Liver (tissue), 9 donors: ENCODE data around the gene SCN8A. TPM values are rescaled to one million over a fixed set of nuclear protein-coding genes. Genes with fewer than 3 reads are reported as not detected.

Experiments used
- DNase-seq: peaks from one replicate; pipeline ENCODE4 v3.0.0-alpha.2; 2017; ENCODE audit warnings: low spot score
- H3K27ac ChIP-seq, 2 donors: one replicate each; pipeline ENCODE4 v1.7.0; 2013; ENCODE audit warnings: inconsistent platforms in 2 of 2, low read length in 2 of 2, control low read depth in 1 of 2, low read depth in 1 of 2, mild to moderate bottlenecking in 1 of 2
- H3K27me3 ChIP-seq, 4 donors: one replicate each; pipeline versions ENCODE4 v1.6.1 to v1.7.0; 2013; ENCODE audit warnings: low read length in 3 of 4, inconsistent platforms in 1 of 4, mild to moderate bottlenecking in 1 of 4, moderate library complexity in 1 of 4; ENCODE audit not compliant: control insufficient read depth in 4 of 4, insufficient read depth in 4 of 4
- H3K36me3 ChIP-seq, 4 donors: one replicate each; pipeline versions ENCODE4 v1.6.1 to v1.7.0; 2013; ENCODE audit warnings: low read length in 3 of 4, mild to moderate bottlenecking in 3 of 4, low read depth in 1 of 4, moderate library complexity in 1 of 4; ENCODE audit not compliant: control insufficient read depth in 4 of 4, insufficient read depth in 3 of 4
- H3K4me1 ChIP-seq, 4 donors: one replicate each; pipeline versions ENCODE4 v1.6.1 to v1.7.0; 2013; ENCODE audit warnings: low read length in 3 of 4, mild to moderate bottlenecking in 3 of 4, moderate library complexity in 1 of 4; ENCODE audit not compliant: control insufficient read depth in 4 of 4, insufficient read depth in 4 of 4
- H3K4me3 ChIP-seq, 3 donors: one replicate each; pipeline versions ENCODE4 v1.6.1 to v1.7.0; 2013; ENCODE audit warnings: low read length in 3 of 3, control low read depth in 1 of 3, low read depth in 1 of 3, mild to moderate bottlenecking in 1 of 3
- H3K9ac ChIP-seq, 2 donors: one replicate each; pipeline ENCODE4 v1.7.0; 2013; ENCODE audit warnings: low read length in 2 of 2, mild to moderate bottlenecking in 2 of 2, moderate library complexity in 2 of 2, control low read depth in 1 of 2, low read depth in 1 of 2
- H3K9me3 ChIP-seq, 4 donors: one replicate each; pipeline versions ENCODE4 v1.6.1 to v1.7.0; 2013; ENCODE audit warnings: low read length in 3 of 4; ENCODE audit not compliant: control insufficient read depth in 4 of 4
- CTCF ChIP-seq: fragments of 150-350 bp; IDR thresholded peaks from 2 replicates; pipeline ENCODE4 v1.5.1; 2017; ENCODE audit warnings: improper control_type of control experiment, low read depth, low read length; ENCODE audit not compliant: missing input control
- EGR1 ChIP-seq, 2 donors: IDR thresholded peaks; 2 replicates each; pipeline ENCODE4 v1.6.1; 2016 to 2018; ENCODE audit warnings: antibody characterized with exemption in 2 of 2, low read depth in 2 of 2
- FOXA2 ChIP-seq: IDR thresholded peaks from 2 replicates; pipeline ENCODE4 v1.6.1; 2016; ENCODE audit warnings: antibody characterized with exemption
- GABPA ChIP-seq, 2 donors: IDR thresholded peaks in 1 of 2; conservative IDR thresholded peaks in 1 of 2; 2 replicates each; pipeline ENCODE4 v1.6.1; 2016; ENCODE audit warnings: antibody characterized with exemption in 2 of 2, mild to moderate bottlenecking in 1 of 2, moderate library complexity in 1 of 2
- HNF4A ChIP-seq, 2 donors: conservative IDR thresholded peaks; 2 replicates each; pipeline ENCODE4 v1.6.1; 2016; ENCODE audit warnings: antibody characterized with exemption in 2 of 2, mild to moderate bottlenecking in 2 of 2
- HNF4G ChIP-seq: IDR thresholded peaks from 2 replicates; pipeline ENCODE4 v1.6.1; 2016; ENCODE audit warnings: antibody characterized with exemption
- JUND ChIP-seq, 2 donors: IDR thresholded peaks; 2 replicates each; pipeline ENCODE4 v1.6.1; 2016; ENCODE audit warnings: antibody characterized with exemption in 2 of 2
- MAX ChIP-seq: IDR thresholded peaks from 2 replicates; pipeline ENCODE4 v1.6.1; 2016; ENCODE audit warnings: antibody characterized with exemption
- NR2F2 ChIP-seq: IDR thresholded peaks from 2 replicates; pipeline ENCODE4 v1.6.1; 2016; ENCODE audit warnings: antibody characterized with exemption
- RAD21 ChIP-seq, 2 donors: IDR thresholded peaks; 2 replicates each; pipeline ENCODE4 v1.6.1; 2016; ENCODE audit warnings: antibody characterized with exemption in 2 of 2, mild to moderate bottlenecking in 2 of 2
- REST ChIP-seq: IDR thresholded peaks from 2 replicates; pipeline ENCODE4 v1.6.1; 2016; ENCODE audit warnings: antibody characterized with exemption, mild to moderate bottlenecking
- SP1 ChIP-seq: IDR thresholded peaks from 2 replicates; pipeline ENCODE4 v1.6.1; 2018; ENCODE audit warnings: antibody characterized with exemption, mild to moderate bottlenecking
- TAF1 ChIP-seq: conservative IDR thresholded peaks from 2 replicates; pipeline ENCODE4 v1.6.1; 2016; ENCODE audit warnings: antibody characterized with exemption, mild to moderate bottlenecking
- YY1 ChIP-seq: IDR thresholded peaks from 2 replicates; pipeline ENCODE4 v1.6.1; 2016; ENCODE audit warnings: antibody characterized with exemption, mild to moderate bottlenecking
- ZBTB33 ChIP-seq: IDR thresholded peaks from 2 replicates; pipeline ENCODE4 v1.6.1; 2016; ENCODE audit warnings: antibody characterized with exemption
- WGBS: extraction: QIAGEN DNeasy Blood & Tissue Kit; methylation state at CpG from one replicate; pipeline ENCODE4 v1.1.7; 2013; 5-methylcytosine and 5-hydroxymethylcytosine counted together
- polyA plus RNA-seq, 2 donors: library from polyadenylated mRNA; stranded (reverse) in 1 of 2; unstranded in 1 of 2; fragments of 200-250 nt in 1 of 2; fragments of >200 nt in 1 of 2; fragmentation: Nextera tagmentation in 1 of 2; extraction: Ambion mirVana in 1 of 2; gene quantifications; one replicate each; pipeline versions ENCODE4 v1.2.1 to v1.2.3, GENCODE V29; 2013 to 2015
- total RNA-seq, 2 donors: library from RNA; depleted of rRNA; stranded (reverse); fragments of >200 nt; gene quantifications; one replicate each; pipeline ENCODE4 v1.2.3, GENCODE V29; 2014
- donor health status: healthy.
- donor health status: healthy.
- donor health status: healthy.
- donor health status: healthy.
- donor health status: healthy.

SCN8A gene
- total and polyA plus RNA-seq, 4 donors = 0.84 to 12.7 (median 3.8) TPM

- 5% methylated on average over 34 of the region's 34 CpGs for WGBS
- H3K9ac ChIP-seq = peak overlapping the region in 1 of 2 donors; percentile 53
- H3K36me3 ChIP-seq = no peaks in the 10 kb centered on the region
- TF ChIP-seq EGR1 (IDR thresholded peaks at IDR 0.05; ENCODE audit: low read depth in 2 of 2) (no peak), JUND (IDR thresholded peaks at IDR 0.05) (no peak), HNF4G (no peak), NR2F2 (no peak), HNF4A (conservative IDR thresholded peaks at IDR 0.05) (no peak), FOXA2 (no peak), ZBTB33 (no peak)
- H3K27me3 ChIP-seq = no peaks in the 10 kb centered on the region
- H3K4me1 ChIP-seq = peaks cover 0 to 14% (median 4%) of the 10 kb centered on the region in 4 donors
- peak overlapping the region; percentile 48 to 77 (median 63) for H3K4me3 ChIP-seq
- peak overlapping the region; percentile 35 to 47 for H3K27ac ChIP-seq
- no peaks in the 10 kb centered on the region for H3K9me3 ChIP-seq
- no peak for DNase-seq
Measured at GRCh38 chr12:51813931-51814310, 222.9 kb downstream of the SCN8A start.

- peak; percentile 74 for DNase-seq
- Histone ChIP-seq H3K4me1 (peaks cover 0 to 14% (median 4%) of the 10 kb centered on the region in 4 donors), H3K9me3 (no peaks in the 10 kb centered on the region), H3K9ac (peak overlapping the region; percentile 65 to 78), H3K27me3 (no peaks in the 10 kb centered on the region), H3K27ac (peak overlapping the region; percentile 88 to 93), H3K4me3 (peak overlapping the region; percentile 46 to 77 (median 63)), H3K36me3 (no peaks in the 10 kb centered on the region)
- WGBS = 2% methylated on average over 100 of the region's 100 CpGs
- no peak for TF ChIP-seq EGR1 (IDR thresholded peaks at IDR 0.05; ENCODE audit: low read depth in 2 of 2)
- peak; percentile 82 for TF ChIP-seq CTCF
- no peak for TF ChIP-seq TAF1
- TF ChIP-seq SP1 = no peak
- TF ChIP-seq RAD21 (IDR thresholded peaks at IDR 0.05) = peak; percentile 43 to 67
- no peak for TF ChIP-seq HNF4G
- TF ChIP-seq YY1 = peak; percentile 71
Measured at GRCh38 chr12:51814311-51815088, 223.5 kb downstream of the SCN8A start.

- Histone ChIP-seq H3K27me3 (no peaks in the 10 kb centered on the region), H3K9me3 (no peaks in the 10 kb centered on the region), H3K36me3 (no peaks in the 10 kb centered on the region), H3K4me1 (peaks cover 1 to 21% (median 8%) of the 10 kb centered on the region in 4 donors), H3K9ac (no peak overlapping the region), H3K4me3 (no peak overlapping the region), H3K27ac (no peak overlapping the region)
- WGBS = 95% methylated on average over 6 of the region's 6 CpGs
- TF ChIP-seq SP1 (no peak), RAD21 (IDR thresholded peaks at IDR 0.05) (no peak), FOXA2 (no peak), MAX (no peak), NR2F2 (no peak), GABPA (IDR thresholded peaks at IDR 0.05 in 1 of 2, conservative IDR thresholded peaks at IDR 0.05 in 1 of 2) (no peak), REST (no peak), TAF1 (no peak), YY1 (no peak), EGR1 (IDR thresholded peaks at IDR 0.05; ENCODE audit: low read depth in 2 of 2) (no peak)
- DNase-seq = no peak
Measured at GRCh38 chr12:51815571-51815970, 224.5 kb downstream of the SCN8A start.
